Fibroblast of peridontal ligament (primary cell): Measurements from ENCODE around the gene ADAM10.

Experiments used
- DNase-seq: peaks from one replicate; pipeline ENCODE4 v3.0.0-alpha.2; 2010; ENCODE audit errors: extremely low read depth

ADAM10 gene

GRCh38 chr15:58717357-58717756 is 32.1 kb downstream of the ADAM10 start:
- DNase-seq: no peak

GRCh38 chr15:58716027-58716426 is 33.5 kb downstream of the ADAM10 start:
- no peak for DNase-seq

GRCh38 chr15:58715266-58715917 is 34.1 kb downstream of the ADAM10 start:
- no peak for DNase-seq

- no peak for DNase-seq
Measured at GRCh38 chr15:58710701-58711100, 38.8 kb downstream of the ADAM10 start.

- DNase-seq: no peak
Measured at GRCh38 chr15:58707397-58707796, 42.1 kb downstream of the ADAM10 start.

GRCh38 chr15:58705105-58705504 is 44.4 kb downstream of the ADAM10 start:
- DNase-seq: peak; percentile 66

- DNase-seq: peak; percentile 68
Measured at GRCh38 chr15:58704155-58704865, 45.2 kb downstream of the ADAM10 start.

- no peak for DNase-seq
Measured at GRCh38 chr15:58703610-58704009, 45.9 kb downstream of the ADAM10 start.

- no peak for DNase-seq
Measured at GRCh38 chr15:58702233-58702632, 47.3 kb downstream of the ADAM10 start.

- no peak for DNase-seq
Measured at GRCh38 chr15:58701376-58701775, 48.1 kb downstream of the ADAM10 start.

- no peak for DNase-seq
Measured at GRCh38 chr15:58699769-58700168, 49.7 kb downstream of the ADAM10 start.

- DNase-seq: peak; percentile 56
Measured at GRCh38 chr15:58698887-58699641, 50.4 kb downstream of the ADAM10 start.

GRCh38 chr15:58697220-58697619 is 52.3 kb downstream of the ADAM10 start:
- DNase-seq: no peak

GRCh38 chr15:58696738-58697137 is 52.8 kb downstream of the ADAM10 start:
- no peak for DNase-seq

GRCh38 chr15:58694641-58695398 is 54.7 kb downstream of the ADAM10 start:
- DNase-seq: no peak

GRCh38 chr15:58690703-58691102 is 58.8 kb downstream of the ADAM10 start:
- DNase-seq: no peak

- DNase-seq: no peak
Measured at GRCh38 chr15:58689646-58690045, 59.9 kb downstream of the ADAM10 start.

GRCh38 chr15:58686286-58686685 is 63.2 kb downstream of the ADAM10 start:
- no peak for DNase-seq

GRCh38 chr15:58684751-58685150 is 64.8 kb downstream of the ADAM10 start:
- DNase-seq: no peak

GRCh38 chr15:58684036-58684710 is 65.3 kb downstream of the ADAM10 start:
- no peak for DNase-seq

- DNase-seq: no peak
Measured at GRCh38 chr15:58682234-58682633, 67.3 kb downstream of the ADAM10 start.
